Calu3 (cell line): ENCODE results near the gene ATG4C. TPM values are rescaled to one million over a fixed set of nuclear protein-coding genes. Genes with fewer than 3 reads are reported as not detected.

ENCODE experiments used
- BruUV-seq: library from RNA; stranded (reverse); fragments of 400-500 nt; replicated peaks from 2 replicates; lab custom pipeline; 2021; lab: Mats Ljungman, UMichigan
- CTCF ChIA-PET: fragments of 300-600 bp; sonication (Branson Sonifier 250); formaldehyde crosslinking; loops from one replicate; lab custom pipeline; 2022; ENCODE audit warnings: antibody characterized with exemption; lab: Charles Lee
- DNase-seq: peaks from one replicate; pipeline ENCODE4 v3.0.0; 2022
- H3K27ac Mint-ChIP-seq: one replicate; pipeline ENCODE4 v1.8.0; 2022; ENCODE audit warnings: mixed read lengths; ENCODE audit not compliant: unreplicated experiment
- H3K27me3 Mint-ChIP-seq: one replicate; pipeline ENCODE4 v1.8.0; 2022; ENCODE audit warnings: mixed read lengths; ENCODE audit not compliant: unreplicated experiment
- H3K36me3 Mint-ChIP-seq: one replicate; pipeline ENCODE4 v1.8.0; 2022; ENCODE audit warnings: mild to moderate bottlenecking, moderate library complexity, mixed read lengths; ENCODE audit not compliant: insufficient read depth, unreplicated experiment
- H3K4me1 Mint-ChIP-seq: one replicate; pipeline ENCODE4 v1.8.0; 2022; ENCODE audit warnings: mild to moderate bottlenecking, low read depth, mixed read lengths; ENCODE audit not compliant: unreplicated experiment
- H3K4me3 Mint-ChIP-seq: one replicate; pipeline ENCODE4 v1.8.0; 2022; ENCODE audit warnings: mild to moderate bottlenecking, low read depth, moderate library complexity, mixed read lengths; ENCODE audit not compliant: unreplicated experiment
- H3K9me3 Mint-ChIP-seq: one replicate; pipeline ENCODE4 v1.8.0; 2022; ENCODE audit warnings: low read depth, mixed read lengths; ENCODE audit not compliant: unreplicated experiment
- CTCF ChIP-seq: fragments of 200-600 bp; IDR thresholded peaks from one replicate; pipeline ENCODE4 v1.8.0; 2022; ENCODE audit warnings: antibody characterized with exemption; ENCODE audit not compliant: unreplicated experiment
- intact Hi-C: fragments of 100-400 bp; cut with micrococcal nuclease; formaldehyde crosslinking; loops from one replicate; pipeline ENCODE4 v1.10.0; 2022; ENCODE audit not compliant: unreplicated experiment
- total RNA-seq: library from RNA; stranded (reverse); gene quantifications from 2 replicates; pipeline ENCODE4 v1.2.3, GENCODE V29; 2022

Gene ATG4C
- total RNA-seq, 1 experiment from 2014 or later: 12.4 TPM

DNA sequence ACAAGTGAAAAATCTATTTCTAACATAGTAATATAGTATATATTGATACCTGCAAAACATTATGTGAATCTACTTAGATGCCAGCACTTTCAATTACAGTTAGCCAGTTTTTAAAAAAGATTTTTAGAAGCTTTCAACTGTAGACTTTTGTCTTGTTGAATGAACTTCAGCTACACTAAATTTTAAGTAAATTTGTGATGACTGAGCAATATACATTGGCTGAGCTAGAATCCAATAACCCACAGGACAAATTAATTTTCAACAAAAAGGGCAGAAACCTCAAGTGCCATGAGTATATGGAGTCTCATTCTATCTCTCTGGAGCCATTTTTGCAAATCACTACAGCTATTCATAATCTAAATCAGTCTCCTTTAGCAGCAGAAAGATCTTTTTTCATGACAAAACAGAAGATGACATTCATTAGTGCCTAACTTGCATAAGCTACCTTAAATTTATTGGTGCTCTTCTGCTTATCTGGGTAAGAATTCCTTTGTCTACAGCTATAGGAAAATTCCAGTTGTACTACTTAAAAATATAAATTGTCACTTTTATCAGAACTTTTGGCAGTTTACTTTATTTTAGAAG is 100.3 kb downstream of the ATG4C start:
- Mint-ChIP-seq H3K4me1 (no peaks in the 10 kb centered on the region), H3K27me3 (peaks cover 44% of the 10 kb centered on the region), H3K36me3 (no peaks in the 10 kb centered on the region), H3K9me3 (no peaks in the 10 kb centered on the region), H3K4me3 (no peak overlapping the region), H3K27ac (no peak overlapping the region)
- no TSS peak for BruUV-seq
- CTCF ChIA-PET: no interaction called here
- no peak for DNase-seq
- TF ChIP-seq CTCF: no peak
- intact Hi-C loops: no loop called here

DNA sequence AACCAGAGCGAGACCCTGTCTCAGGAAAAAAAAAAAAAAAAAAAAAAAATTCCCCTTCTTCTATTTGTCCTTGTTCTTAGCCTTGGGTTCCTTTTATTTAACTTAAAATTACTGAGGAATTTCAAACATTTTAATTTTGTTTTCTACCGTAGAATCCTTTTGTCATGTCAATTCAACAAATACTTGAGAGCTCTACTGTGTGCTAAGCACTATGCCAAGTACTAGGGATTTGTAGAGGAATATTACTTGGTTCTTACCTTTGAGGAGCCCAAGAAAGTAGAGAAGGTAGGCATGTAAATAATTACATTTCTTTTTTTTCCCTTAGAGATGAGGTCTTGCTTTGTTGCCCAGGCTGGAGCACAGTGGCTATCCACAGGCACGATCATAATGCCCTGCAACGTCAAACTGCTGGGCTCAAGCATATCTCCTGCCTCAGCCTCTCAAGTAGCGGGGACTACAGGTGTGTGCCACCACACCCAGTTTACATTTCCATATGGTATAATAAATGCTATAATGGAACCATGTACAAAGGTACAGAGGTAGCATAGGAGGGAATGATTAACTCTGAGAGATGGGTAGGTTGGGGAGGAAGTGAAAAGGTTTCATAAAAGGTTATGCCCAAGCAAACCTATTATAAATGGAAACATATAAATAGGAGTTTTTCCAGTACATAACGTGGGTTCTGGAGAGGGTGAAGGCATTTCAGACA is 104.0 kb downstream of the ATG4C start:
- no peaks in the 10 kb centered on the region for H3K36me3 Mint-ChIP-seq
- DNase-seq: no peak
- no peak for TF ChIP-seq CTCF
- peaks cover 70% of the 10 kb centered on the region for H3K27me3 Mint-ChIP-seq
- CTCF ChIA-PET: no interaction called here
- no TSS peak for BruUV-seq
- no peaks in the 10 kb centered on the region for H3K4me1 Mint-ChIP-seq
- no peak overlapping the region for H3K4me3 Mint-ChIP-seq
- no peaks in the 10 kb centered on the region for H3K9me3 Mint-ChIP-seq
- no peak overlapping the region for H3K27ac Mint-ChIP-seq
- intact Hi-C loops: no loop called here

GRCh38 chr1:62891956-62892562 is 108.1 kb downstream of the ATG4C start:
- H3K4me3 Mint-ChIP-seq: no peak overlapping the region
- BruUV-seq: no TSS peak
- peaks cover 78% of the 10 kb centered on the region for H3K27me3 Mint-ChIP-seq
- TF ChIP-seq CTCF: no peak
- no peaks in the 10 kb centered on the region for H3K4me1 Mint-ChIP-seq
- no peak for DNase-seq
- no peak overlapping the region for H3K27ac Mint-ChIP-seq
- H3K9me3 Mint-ChIP-seq: no peaks in the 10 kb centered on the region
- CTCF ChIA-PET: no interaction called here
- no peaks in the 10 kb centered on the region for H3K36me3 Mint-ChIP-seq
- intact Hi-C loops: no loop called here

DNA sequence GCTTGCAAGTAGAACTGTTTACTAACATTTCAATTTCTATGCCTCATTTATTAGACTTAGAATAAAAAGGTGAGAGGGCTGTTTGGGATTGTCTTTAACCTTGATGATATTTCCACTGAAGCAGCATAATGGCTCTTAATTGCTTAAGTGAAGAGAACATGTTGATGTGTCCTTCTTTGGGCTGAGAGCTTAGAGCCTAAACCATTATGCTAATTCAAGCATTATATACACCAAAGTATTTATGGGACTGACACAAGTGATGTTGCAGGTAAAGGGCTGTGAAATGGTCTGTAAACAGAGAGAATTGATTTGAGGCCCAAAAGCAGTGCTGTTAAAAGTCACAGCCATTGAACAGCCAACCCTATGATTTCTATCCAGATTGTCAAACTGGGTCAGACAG is 113.9 kb downstream of the ATG4C start:
- no peaks in the 10 kb centered on the region for H3K36me3 Mint-ChIP-seq
- no peak overlapping the region for H3K4me3 Mint-ChIP-seq
- DNase-seq: no peak
- peaks cover 66% of the 10 kb centered on the region for H3K27me3 Mint-ChIP-seq
- TF ChIP-seq CTCF: no peak
- H3K9me3 Mint-ChIP-seq: no peaks in the 10 kb centered on the region
- no peak overlapping the region for H3K27ac Mint-ChIP-seq
- H3K4me1 Mint-ChIP-seq: no peaks in the 10 kb centered on the region
- CTCF ChIA-PET: no interaction called here
- intact Hi-C loops: no loop called here
- no TSS peak for BruUV-seq
